ENCODE data around the gene TPI1. TPM values are rescaled to one million over a fixed set of nuclear protein-coding genes. Genes with fewer than 3 reads are reported as not detected.
"Not testable (repeated sequence)": the region's sequence is repeated elsewhere in the genome, so short reads cannot be mapped to it uniquely, and the experiment has no call there.

TPI1 gene
- total and polyA plus RNA-seq, 2 donors (not counting 3 experiments of a cell fraction or from before 2014, with no cell fraction given): 643 to 1,816 TPM

DNA sequence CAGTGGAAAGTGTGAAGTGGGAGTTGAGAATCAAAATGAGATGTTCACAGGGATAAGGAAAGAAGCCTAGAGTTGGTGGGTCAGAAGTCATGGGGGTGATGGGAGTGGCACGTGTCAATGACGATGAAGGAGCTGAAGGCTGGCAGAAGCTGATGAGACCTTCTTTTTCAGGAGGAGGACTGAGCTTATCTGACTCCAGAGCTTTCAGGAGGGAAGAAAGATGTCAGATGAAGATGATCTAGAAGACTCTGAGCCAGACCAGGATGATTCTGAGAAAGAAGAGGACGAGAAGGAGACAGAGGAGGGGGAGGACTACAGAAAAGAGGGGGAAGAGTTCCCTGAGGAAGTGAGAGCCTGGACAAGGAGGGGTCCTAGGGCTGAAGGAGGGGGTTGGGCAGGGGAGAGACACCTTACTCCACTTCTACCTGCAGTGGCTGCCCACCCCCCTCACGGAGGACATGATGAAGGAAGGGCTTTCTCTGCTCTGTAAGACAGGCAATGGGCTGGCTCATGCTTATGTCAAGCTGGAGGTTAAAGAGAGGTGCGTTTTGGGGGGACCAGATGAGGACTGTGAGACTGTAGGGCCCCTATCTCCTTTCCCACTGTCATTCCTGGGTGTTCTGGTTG is 38.2 kb downstream of the TPI1 start:
- ChIA-PET CTCF (interaction anchor here (0.9 to 2.2 kb wide), 5 partner anchors 13 to 36 kb away, joined by 3 to 8 read pairs (median 5); partner anchors contain the start of gene SPSB2), POLR2A (interaction anchor here (1.4 kb wide), 1 partner anchor 38 kb away, joined by 3 read pairs; the partner anchor contains the start of gene TPI1)
- H3K4me2 ChIP-seq (ENCODE audit: insufficient read depth, low read length): no peak overlapping the region
- intact Hi-C loops (cut with micrococcal nuclease): no loop called here
- peaks cover 7% of the 10 kb centered on the region for H3K4me1 ChIP-seq (ENCODE audit: control insufficient read depth, extremely low read depth, insufficient read depth, low read length)
- no TSS peak for BruUV-seq (replicated peaks)
- H3K4me3 ChIP-seq (replicated peaks in 1 of 3; ENCODE audit: insufficient read depth in 1 of 3, low read depth in 1 of 3, low read length in 3 of 3): no peak overlapping the region
- no peaks in the 10 kb centered on the region for H3K27me3 ChIP-seq (ENCODE audit: control insufficient read depth in 2 of 2, insufficient read depth in 2 of 2, low read length in 2 of 2)
- H3K9ac ChIP-seq (replicated peaks; ENCODE audit: extremely low read depth, insufficient read depth, low read length): no peak overlapping the region
- H2AFZ ChIP-seq (ENCODE audit: low read depth, low read length): peak overlapping the region; percentile 83
- no peaks in the 10 kb centered on the region for H3K9me1 ChIP-seq (replicated peaks; ENCODE audit: control insufficient read depth, extremely low read depth, insufficient read depth, low read length)
- no peaks in the 10 kb centered on the region for H3K36me3 ChIP-seq (ENCODE audit: control insufficient read depth in 2 of 2, extremely low read depth in 1 of 2, insufficient read depth in 2 of 2, low read length in 2 of 2)
- H3K79me2 ChIP-seq (ENCODE audit: control insufficient read depth, insufficient read depth, low read length): no peaks in the 10 kb centered on the region
- no peak for FAIRE-seq
- H3K9me3 ChIP-seq (replicated peaks; ENCODE audit: control insufficient read depth, insufficient read depth, low read length): no peaks in the 10 kb centered on the region
- DNase-seq (ENCODE audit: low read depth, low spot score): no peak
- H4K20me1 ChIP-seq (replicated peaks; ENCODE audit: control insufficient read depth, extremely low read depth, insufficient read depth, low read length): no peaks in the 10 kb centered on the region
- TF ChIP-seq MYC (IDR thresholded peaks at IDR 0.05; ENCODE audit: low read depth, low read length) (no peak), FOS (IDR thresholded peaks at IDR 0.05; ENCODE audit: borderline replicate concordance, insufficient read depth, low read length) (no peak), POLR2AphosphoS5 (IDR thresholded peaks at IDR 0.05; ENCODE audit: insufficient read depth, low read depth, low read length) (no peak), JUN (IDR thresholded peaks at IDR 0.05; ENCODE audit: borderline replicate concordance, insufficient read depth, insufficient read length, low read depth) (no peak), POLR2A (IDR thresholded peaks at IDR 0.05; ENCODE audit: low read depth, low read length) (no peak), EZH2 (IDR thresholded peaks at IDR 0.05; ENCODE audit: borderline replicate concordance, low read depth, low read length, severe bottlenecking) (no peak), GATA2 (IDR thresholded peaks at IDR 0.05; ENCODE audit: insufficient read depth, insufficient read length, low read depth, low read length) (no peak)
- TF ChIP-seq, protein P1, sequence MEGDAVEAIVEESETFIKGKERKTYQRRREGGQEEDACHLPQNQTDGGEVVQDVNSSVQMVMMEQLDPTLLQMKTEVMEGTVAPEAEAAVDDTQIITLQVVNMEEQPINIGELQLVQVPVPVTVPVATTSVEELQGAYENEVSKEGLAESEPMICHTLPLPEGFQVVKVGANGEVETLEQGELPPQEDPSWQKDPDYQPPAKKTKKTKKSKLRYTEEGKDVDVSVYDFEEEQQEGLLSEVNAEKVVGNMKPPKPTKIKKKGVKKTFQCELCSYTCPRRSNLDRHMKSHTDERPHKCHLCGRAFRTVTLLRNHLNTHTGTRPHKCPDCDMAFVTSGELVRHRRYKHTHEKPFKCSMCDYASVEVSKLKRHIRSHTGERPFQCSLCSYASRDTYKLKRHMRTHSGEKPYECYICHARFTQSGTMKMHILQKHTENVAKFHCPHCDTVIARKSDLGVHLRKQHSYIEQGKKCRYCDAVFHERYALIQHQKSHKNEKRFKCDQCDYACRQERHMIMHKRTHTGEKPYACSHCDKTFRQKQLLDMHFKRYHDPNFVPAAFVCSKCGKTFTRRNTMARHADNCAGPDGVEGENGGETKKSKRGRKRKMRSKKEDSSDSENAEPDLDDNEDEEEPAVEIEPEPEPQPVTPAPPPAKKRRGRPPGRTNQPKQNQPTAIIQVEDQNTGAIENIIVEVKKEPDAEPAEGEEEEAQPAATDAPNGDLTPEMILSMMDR (IDR thresholded peaks at IDR 0.05; ENCODE audit: extremely low read depth in 1 of 2, insufficient read depth in 1 of 2, low read depth in 1 of 2, low read length in 2 of 2): no peak
- TF ChIP-seq, protein P2, sequence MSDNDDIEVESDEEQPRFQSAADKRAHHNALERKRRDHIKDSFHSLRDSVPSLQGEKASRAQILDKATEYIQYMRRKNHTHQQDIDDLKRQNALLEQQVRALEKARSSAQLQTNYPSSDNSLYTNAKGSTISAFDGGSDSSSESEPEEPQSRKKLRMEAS (IDR thresholded peaks at IDR 0.05; ENCODE audit: insufficient read depth, insufficient read length): no peak
- dilution Hi-C loops (cut with MboI; ENCODE audit: extremely low pct_ligation_motif_present, low sequenced_read_pairs): no loop called here
- H3K27ac ChIP-seq (ENCODE audit: insufficient read depth, low read depth, low read length): no peak overlapping the region

DNA sequence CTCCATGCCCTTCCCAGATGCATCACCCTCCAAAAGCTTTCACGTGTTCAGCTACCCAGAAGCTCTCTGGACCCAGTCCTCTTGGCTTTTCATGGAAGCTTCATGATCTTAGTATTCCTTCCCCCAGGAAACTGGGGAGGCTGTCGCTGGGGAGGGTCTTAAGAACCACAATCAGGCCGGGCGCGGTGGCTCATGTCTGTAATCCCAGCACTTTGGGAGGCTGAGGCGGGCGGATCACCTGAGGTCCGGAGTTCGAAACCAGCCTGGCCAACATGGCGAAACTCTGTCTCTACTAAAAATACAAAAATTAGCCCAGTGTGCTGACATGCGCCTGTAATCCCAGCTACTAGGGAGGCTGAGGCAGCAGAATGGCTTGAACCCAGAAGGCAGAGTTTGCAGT is 40.8 kb downstream of the TPI1 start:
- H3K9ac ChIP-seq (replicated peaks; ENCODE audit: extremely low read depth, insufficient read depth, low read length); dilution Hi-C loops (cut with MboI; ENCODE audit: extremely low pct_ligation_motif_present, low sequenced_read_pairs); H3K79me2 ChIP-seq (ENCODE audit: control insufficient read depth, insufficient read depth, low read length); FAIRE-seq; intact Hi-C loops (cut with micrococcal nuclease); POLR2A ChIA-PET; H3K27me3 ChIP-seq (ENCODE audit: control insufficient read depth in 2 of 2, insufficient read depth in 2 of 2, low read length in 2 of 2); H3K9me3 ChIP-seq (replicated peaks; ENCODE audit: control insufficient read depth, insufficient read depth, low read length); H3K4me2 ChIP-seq (ENCODE audit: insufficient read depth, low read length); H3K36me3 ChIP-seq (ENCODE audit: control insufficient read depth in 2 of 2, extremely low read depth in 1 of 2, insufficient read depth in 2 of 2, low read length in 2 of 2); H2AFZ ChIP-seq (ENCODE audit: low read depth, low read length); DNase-seq (ENCODE audit: low read depth, low spot score); H3K9me1 ChIP-seq (replicated peaks; ENCODE audit: control insufficient read depth, extremely low read depth, insufficient read depth, low read length); H3K4me1 ChIP-seq (ENCODE audit: control insufficient read depth, extremely low read depth, insufficient read depth, low read length); H4K20me1 ChIP-seq (replicated peaks; ENCODE audit: control insufficient read depth, extremely low read depth, insufficient read depth, low read length); BruUV-seq (replicated peaks); H3K4me3 ChIP-seq (replicated peaks in 1 of 3; ENCODE audit: insufficient read depth in 1 of 3, low read depth in 1 of 3, low read length in 3 of 3); H3K27ac ChIP-seq (ENCODE audit: insufficient read depth, low read depth, low read length): not testable (repeated sequence)
- CTCF ChIA-PET: interaction anchor here (1.2 to 1.9 kb wide), 3 partner anchors 16 to 36 kb away, joined by 3 to 10 read pairs (median 4); no protein-coding TSS in a partner anchor
